ENCODE data around the gene PSRC1.
"Not testable (repeated sequence)": the region's sequence is repeated elsewhere in the genome, so short reads cannot be mapped to it uniquely, and the experiment has no call there.

Gene PSRC1

GRCh38 chr1:109295712-109296415 lies 12.9 kb upstream of the PSRC1 start:
- no peak for DNase-seq (ENCODE audit: low read depth)

- DNase-seq (ENCODE audit: low read depth): no peak
Observed at GRCh38 chr1:109294481-109294880, 11.5 kb upstream of the PSRC1 start.

- no peak for DNase-seq (ENCODE audit: low read depth)
Observed at GRCh38 chr1:109293026-109293425, 10.1 kb upstream of the PSRC1 start.

- DNase-seq (ENCODE audit: low read depth): no peak
Observed at GRCh38 chr1:109292364-109292763, 9.4 kb upstream of the PSRC1 start.

GRCh38 chr1:109290998-109291397 lies 8.1 kb upstream of the PSRC1 start:
- DNase-seq (ENCODE audit: low read depth): no peak

GRCh38 chr1:109290137-109290536 lies 7.2 kb upstream of the PSRC1 start:
- DNase-seq (ENCODE audit: low read depth): no peak

- DNase-seq (ENCODE audit: low read depth): not testable (repeated sequence)
Observed at GRCh38 chr1:109286762-109287161, 3.8 kb upstream of the PSRC1 start.

- peak; percentile 15 for DNase-seq (ENCODE audit: low read depth)
Observed at GRCh38 chr1:109283748-109284600, 1.0 kb upstream of the PSRC1 start.

- no peak for DNase-seq (ENCODE audit: low read depth)
Observed at GRCh38 chr1:109282497-109282951, 421 bp downstream of the PSRC1 start.

GRCh38 chr1:109281680-109282496 lies 1.1 kb downstream of the PSRC1 start:
- DNase-seq (ENCODE audit: low read depth): peak; percentile 48

GRCh38 chr1:109280862-109281261 lies 2.1 kb downstream of the PSRC1 start:
- DNase-seq (ENCODE audit: low read depth): no peak

- no peak for DNase-seq (ENCODE audit: low read depth)
Observed at GRCh38 chr1:109279615-109280278, 3.2 kb downstream of the PSRC1 start.

- peak; percentile 71 for DNase-seq (ENCODE audit: low read depth)
Observed at GRCh38 chr1:109277434-109278204, 5.3 kb downstream of the PSRC1 start.

GRCh38 chr1:109275706-109276345 lies 7.1 kb downstream of the PSRC1 start:
- peak; percentile 76 for DNase-seq (ENCODE audit: low read depth)

- DNase-seq (ENCODE audit: low read depth): peak; percentile 73
Observed at GRCh38 chr1:109274533-109275476, 8.1 kb downstream of the PSRC1 start.

GRCh38 chr1:109273570-109274288 lies 9.2 kb downstream of the PSRC1 start:
- DNase-seq (ENCODE audit: low read depth): no peak

- no peak for DNase-seq (ENCODE audit: low read depth)
Observed at GRCh38 chr1:109272831-109273547, 10.0 kb downstream of the PSRC1 start.
